Panc1 (cell line): ENCODE measurements around the gene CEP120. TPM values are rescaled to one million over a fixed set of nuclear protein-coding genes. Genes with fewer than 3 reads are reported as not detected.

Experiments used
- ATAC-seq: fragments of 200-7000 bp; cut with Tn5 transposase; 2 replicates; pipeline ENCODE4 v1.9.1; 2020; ENCODE audit warnings: mild to moderate bottlenecking, moderate library complexity
- BruUV-seq: library from RNA; stranded (reverse); fragments of 400-500 nt; replicated peaks from 2 replicates; lab custom pipeline; 2021; lab: Mats Ljungman, UMichigan
- CTCF ChIA-PET: fragments of 300-600 bp; sonication (Branson Sonifier 250); formaldehyde crosslinking; loops from one replicate; lab custom pipeline; 2022; ENCODE audit warnings: antibody characterized with exemption; lab: Charles Lee
- POLR2A ChIA-PET: fragments of 300-600 bp; sonication (Branson Sonifier 250); formaldehyde crosslinking; loops from one replicate; lab custom pipeline; 2022; ENCODE audit warnings: antibody characterized with exemption; lab: Charles Lee
- DNase-seq: peaks from one replicate; pipeline ENCODE4 v3.0.0-alpha.2; 2010; ENCODE audit warnings: low read depth, low spot score
- H3K27ac ChIP-seq: 2 replicates; pipeline ENCODE4 v1.5.1; 2011; ENCODE audit warnings: mild to moderate bottlenecking, low read length, inconsistent platforms
- H3K27me3 ChIP-seq: fragments of 200-500 bp; sonication (Bioruptor generic); 2 replicates; pipeline ENCODE4 v1.6.0; 2014; ENCODE audit warnings: low read length, inconsistent platforms; ENCODE audit not compliant: control insufficient read depth, insufficient read depth
- H3K36me3 ChIP-seq: fragments of 200-500 bp; sonication (Bioruptor generic); 2 replicates; pipeline ENCODE4 v1.5.1; 2014; ENCODE audit warnings: inconsistent platforms, mild to moderate bottlenecking, low read length, moderate library complexity; ENCODE audit not compliant: control insufficient read depth, insufficient read depth
- H3K4me1 ChIP-seq: 2 replicates; pipeline ENCODE4 v1.5.1; 2011; ENCODE audit warnings: inconsistent platforms, mild to moderate bottlenecking, low read length, moderate library complexity; ENCODE audit not compliant: control insufficient read depth, insufficient read depth
- H3K4me3 ChIP-seq, 2 experiments: 2 replicates each; pipeline ENCODE4 v1.5.1; 2011 to 2012; ENCODE audit warnings: low read depth in 2 of 2, low read length in 2 of 2, mild to moderate bottlenecking in 2 of 2, inconsistent platforms in 1 of 2, moderate library complexity in 1 of 2
- H3K9me3 ChIP-seq: fragments of 200-500 bp; sonication (Bioruptor generic); 2 replicates; pipeline ENCODE4 v1.5.1; 2014; ENCODE audit warnings: low read depth, mild to moderate bottlenecking, inconsistent platforms, low read length, moderate library complexity; ENCODE audit not compliant: control insufficient read depth, insufficient read depth
- POLR2AphosphoS5 ChIP-seq: IDR thresholded peaks from 2 replicates; pipeline ENCODE4 v1.6.1; 2012; ENCODE audit warnings: mild to moderate bottlenecking, low read depth, low read length, moderate library complexity
- REST ChIP-seq, 2 experiments: IDR thresholded peaks; 2 replicates each; pipeline ENCODE4 v1.6.1; 2011 to 2012; ENCODE audit warnings: low read depth in 2 of 2, control low read depth in 1 of 2, low read length in 1 of 2, mild to moderate bottlenecking in 1 of 2, moderate library complexity in 1 of 2; ENCODE audit not compliant: insufficient read depth in 1 of 2
- SIN3A ChIP-seq: IDR thresholded peaks from 2 replicates; pipeline ENCODE4 v1.6.1; 2012; ENCODE audit warnings: low read depth, mild to moderate bottlenecking, low read length, moderate library complexity, borderline replicate concordance; ENCODE audit not compliant: insufficient read depth
- TCF7L2 ChIP-seq: IDR thresholded peaks from 2 replicates; pipeline ENCODE4 v1.6.1; 2011; ENCODE audit warnings: mild to moderate bottlenecking, low read depth, low read length, inconsistent platforms
- in situ Hi-C: cut with HindIII; loops from 2 replicates; pipeline ENCODE4 v1.10.0; 2016; ENCODE audit warnings: low sequenced_read_pairs, low pct_unique_long_range_greater_than_20kb
- intact Hi-C: fragments of 100-400 bp; cut with micrococcal nuclease; formaldehyde crosslinking; loops from one replicate; pipeline ENCODE4 v1.10.0; 2022; ENCODE audit not compliant: unreplicated experiment
- total RNA-seq: library from RNA; stranded (reverse); gene quantifications from one replicate; pipeline ENCODE4 v1.2.1, GENCODE V29; 2021; ENCODE audit not compliant: unreplicated experiment
- TF ChIP-seq, protein P1 (sequence below): fragments of 450-650 bp; IDR thresholded peaks from 2 replicates; pipeline ENCODE4 v1.5.1; 2017; ENCODE audit warnings: mild to moderate bottlenecking

The CEP120 gene
- total RNA-seq, 1 experiment from 2014 or later = 20.1 TPM

DNA sequence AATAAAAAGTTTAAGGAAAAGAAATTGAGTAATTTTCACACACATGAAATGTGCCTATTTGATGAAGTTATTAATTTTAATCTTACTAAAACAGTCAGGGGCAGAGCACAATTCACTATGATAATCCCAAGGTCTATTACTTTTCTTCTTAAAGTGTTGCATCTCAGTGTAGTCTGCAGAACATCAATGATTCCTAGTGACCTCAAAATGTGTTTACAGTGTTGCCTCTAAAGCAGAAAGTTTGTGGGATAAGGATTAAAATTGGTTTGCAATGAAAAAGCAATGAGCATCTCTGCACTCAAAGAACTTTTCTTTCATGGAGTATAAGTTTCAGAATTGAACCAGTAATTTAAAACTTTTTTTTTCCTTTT is 63.0 kb downstream of the CEP120 start:
- in situ Hi-C loops = no loop called here
- ChIA-PET POLR2A (interaction anchor here (0.7 kb wide), 1 partner anchor 41 kb away, joined by 6 read pairs; no protein-coding TSS in a partner anchor), CTCF (no interaction called here)
- H3K27ac ChIP-seq = no peak overlapping the region
- no peaks in the 10 kb centered on the region for H3K4me1 ChIP-seq
- DNase-seq (no peak), ATAC-seq (no peak)
- TF ChIP-seq POLR2AphosphoS5 = no peak
- no peak for TF ChIP-seq REST (IDR thresholded peaks at IDR 0.05; ENCODE audit: insufficient read depth in 1 of 2, low read depth in 2 of 2, low read length in 1 of 2)
- no peak for TF ChIP-seq TCF7L2
- no peaks in the 10 kb centered on the region for H3K27me3 ChIP-seq
- intact Hi-C loops = no loop called here
- H3K9me3 ChIP-seq = peaks cover 9% of the 10 kb centered on the region; the same call in 1 of the 2 replicates
- BruUV-seq = no TSS peak
- peaks cover 4% of the 10 kb centered on the region; the same call in 1 of the 2 replicates for H3K36me3 ChIP-seq
- no peak overlapping the region for H3K4me3 ChIP-seq

GRCh38 chr5:123359454-123360200 is 63.6 kb downstream of the CEP120 start:
- TF ChIP-seq TCF7L2 (no peak), REST (IDR thresholded peaks at IDR 0.05; ENCODE audit: insufficient read depth in 1 of 2, low read depth in 2 of 2, low read length in 1 of 2) (no peak), SIN3A (no peak), POLR2AphosphoS5 (no peak)
- TF ChIP-seq, protein P1, sequence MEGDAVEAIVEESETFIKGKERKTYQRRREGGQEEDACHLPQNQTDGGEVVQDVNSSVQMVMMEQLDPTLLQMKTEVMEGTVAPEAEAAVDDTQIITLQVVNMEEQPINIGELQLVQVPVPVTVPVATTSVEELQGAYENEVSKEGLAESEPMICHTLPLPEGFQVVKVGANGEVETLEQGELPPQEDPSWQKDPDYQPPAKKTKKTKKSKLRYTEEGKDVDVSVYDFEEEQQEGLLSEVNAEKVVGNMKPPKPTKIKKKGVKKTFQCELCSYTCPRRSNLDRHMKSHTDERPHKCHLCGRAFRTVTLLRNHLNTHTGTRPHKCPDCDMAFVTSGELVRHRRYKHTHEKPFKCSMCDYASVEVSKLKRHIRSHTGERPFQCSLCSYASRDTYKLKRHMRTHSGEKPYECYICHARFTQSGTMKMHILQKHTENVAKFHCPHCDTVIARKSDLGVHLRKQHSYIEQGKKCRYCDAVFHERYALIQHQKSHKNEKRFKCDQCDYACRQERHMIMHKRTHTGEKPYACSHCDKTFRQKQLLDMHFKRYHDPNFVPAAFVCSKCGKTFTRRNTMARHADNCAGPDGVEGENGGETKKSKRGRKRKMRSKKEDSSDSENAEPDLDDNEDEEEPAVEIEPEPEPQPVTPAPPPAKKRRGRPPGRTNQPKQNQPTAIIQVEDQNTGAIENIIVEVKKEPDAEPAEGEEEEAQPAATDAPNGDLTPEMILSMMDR = no peak
- Histone ChIP-seq H3K27ac (no peak overlapping the region), H3K27me3 (no peaks in the 10 kb centered on the region), H3K4me1 (no peaks in the 10 kb centered on the region), H3K4me3 (no peak overlapping the region), H3K36me3 (peaks cover 4% of the 10 kb centered on the region; the same call in 1 of the 2 replicates), H3K9me3 (peaks cover 9% of the 10 kb centered on the region; the same call in 1 of the 2 replicates)
- ATAC-seq (no peak), DNase-seq (no peak)
- ChIA-PET CTCF (no interaction called here), POLR2A (interaction anchor here (0.7 kb wide), 1 partner anchor 41 kb away, joined by 6 read pairs; no protein-coding TSS in a partner anchor)
- BruUV-seq = no TSS peak
- intact Hi-C loops = no loop called here
- in situ Hi-C loops = no loop called here
